IPS-18c (cell line): ENCODE data around the gene APBB2.

ENCODE experiments used
- H3K4me3 ChIP-seq: 2 replicates; pipeline ENCODE4 v1.7.0; 2013; ENCODE audit warnings: low read depth, mild to moderate bottlenecking, low read length, moderate library complexity; ENCODE audit not compliant: insufficient read depth
- H3K9me3 ChIP-seq: one replicate; pipeline ENCODE4 v1.6.1; 2013; ENCODE audit warnings: mild to moderate bottlenecking, low read length, moderate library complexity; ENCODE audit not compliant: control insufficient read depth, insufficient read depth

The APBB2 gene

DNA sequence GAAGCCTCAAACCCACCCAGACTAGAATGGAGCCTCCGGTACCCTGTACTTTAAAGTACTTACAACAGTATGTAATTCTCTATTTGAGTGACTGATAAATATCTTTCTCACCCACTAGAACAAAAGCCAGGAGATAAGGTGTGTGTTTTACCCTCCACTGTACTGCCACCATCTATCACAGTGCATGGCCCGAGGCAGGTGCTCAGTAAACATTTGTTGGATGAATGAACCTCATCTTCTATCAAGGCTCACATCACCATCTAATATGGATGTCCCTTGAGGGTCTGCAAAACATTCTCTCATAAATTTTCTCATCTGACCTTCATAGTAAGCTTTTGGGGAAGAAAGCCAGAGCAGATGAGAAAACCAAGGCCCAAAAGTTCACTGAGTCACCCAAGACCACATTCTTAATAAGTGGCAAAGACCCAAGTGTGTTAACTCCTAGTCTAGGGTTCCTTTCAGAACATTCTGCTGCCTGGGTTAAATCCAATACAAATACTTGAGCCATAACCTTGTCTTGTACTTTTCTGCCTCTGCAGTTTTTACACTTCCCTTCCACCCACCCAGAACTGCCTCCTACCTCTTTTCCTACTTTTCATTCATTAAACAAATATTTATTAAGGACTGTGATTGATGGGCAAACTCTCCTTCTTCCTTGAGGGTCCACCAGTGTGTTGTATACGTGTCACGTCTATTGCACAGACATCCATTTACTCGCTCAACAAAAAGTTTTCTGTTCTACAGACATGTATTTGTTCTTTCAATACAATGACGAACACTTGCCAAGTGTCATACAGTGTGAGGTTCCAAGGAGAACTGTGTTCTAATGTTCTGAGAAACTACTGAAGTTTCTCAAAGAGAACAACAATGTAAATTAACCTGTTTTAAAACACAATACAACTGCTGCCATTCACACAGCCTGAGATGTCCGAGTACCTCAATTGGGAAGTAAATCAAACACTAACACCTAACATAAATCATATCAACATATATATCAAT, 35.7 kb downstream of the APBB2 start:
- no peak overlapping the region for H3K4me3 ChIP-seq
- H3K9me3 ChIP-seq, result no peaks in the 10 kb centered on the region

GRCh38 chr4:41177016-41177415, 37.3 kb downstream of the APBB2 start:
- H3K4me3 ChIP-seq, result no peak overlapping the region
- H3K9me3 ChIP-seq, result no peaks in the 10 kb centered on the region

- H3K9me3 ChIP-seq, result no peaks in the 10 kb centered on the region
- H3K4me3 ChIP-seq, result no peak overlapping the region
These were observed 38.0 kb downstream of the APBB2 start for GRCh38 chr4:41176340-41176739.

DNA sequence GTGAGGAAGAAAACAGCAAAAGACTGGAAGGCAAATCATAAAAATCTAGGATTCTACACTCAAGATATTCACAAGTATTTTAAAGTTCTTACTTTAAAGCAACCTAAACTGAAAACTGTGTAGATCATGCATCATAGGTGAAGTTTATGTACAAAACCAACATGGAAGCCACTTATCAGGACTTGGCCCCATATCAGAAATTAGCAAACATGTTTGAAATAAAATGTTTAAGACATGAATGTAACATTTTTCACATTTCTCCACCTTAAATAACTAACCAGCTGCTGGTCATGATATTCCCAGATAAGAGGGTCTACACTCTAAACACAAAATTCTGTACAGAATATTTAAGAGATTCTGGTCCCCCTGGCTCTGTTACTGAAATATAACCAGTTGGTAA, 38.5 kb downstream of the APBB2 start:
- no peaks in the 10 kb centered on the region for H3K9me3 ChIP-seq
- no peak overlapping the region for H3K4me3 ChIP-seq

DNA sequence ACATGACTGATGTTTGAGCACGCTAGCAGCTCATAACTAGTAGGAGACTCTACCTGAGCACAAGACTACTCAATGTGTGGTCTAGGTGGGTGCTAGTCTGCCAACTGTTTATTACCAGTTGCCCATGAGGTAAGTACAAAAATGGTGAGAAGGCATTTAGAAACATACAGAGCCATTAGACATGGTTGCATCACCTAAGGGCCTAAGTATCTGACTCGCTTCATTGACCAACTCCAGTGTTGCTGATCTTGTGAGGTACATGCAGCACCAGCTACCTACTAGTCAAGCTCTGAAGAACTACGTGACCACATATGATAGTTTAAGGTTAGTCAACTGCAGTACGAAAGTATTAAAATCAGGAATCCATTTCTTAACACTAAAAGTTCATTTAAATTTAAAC, 39.9 kb downstream of the APBB2 start:
- Histone ChIP-seq H3K9me3 (no peaks in the 10 kb centered on the region), H3K4me3 (no peak overlapping the region)

DNA sequence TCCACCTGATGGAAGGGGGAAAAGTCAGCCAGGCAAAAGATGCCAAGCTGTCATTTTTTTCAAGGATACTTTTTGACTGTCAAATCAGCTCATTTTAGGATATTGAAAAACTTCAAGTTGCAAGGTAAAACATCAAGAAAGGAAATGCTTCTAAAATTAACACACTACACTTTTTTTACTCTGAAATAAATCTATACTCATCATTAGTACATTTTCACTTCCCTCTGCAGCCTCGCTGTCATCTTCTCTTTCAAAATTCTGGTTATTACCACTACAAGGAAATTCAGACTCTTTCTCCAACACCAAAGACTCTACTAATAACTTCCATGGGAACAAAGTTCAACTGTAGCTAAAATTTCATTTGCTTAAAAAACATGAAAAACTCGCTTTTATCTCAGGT, 41.6 kb downstream of the APBB2 start:
- Histone ChIP-seq H3K4me3 (no peak overlapping the region), H3K9me3 (no peaks in the 10 kb centered on the region)

GRCh38 chr4:41169256-41169800, 45.0 kb downstream of the APBB2 start:
- Histone ChIP-seq H3K9me3 (no peaks in the 10 kb centered on the region), H3K4me3 (no peak overlapping the region)

- Histone ChIP-seq H3K4me3 (no peak overlapping the region), H3K9me3 (no peaks in the 10 kb centered on the region)
These were observed 47.2 kb downstream of the APBB2 start for GRCh38 chr4:41167191-41167590.

DNA sequence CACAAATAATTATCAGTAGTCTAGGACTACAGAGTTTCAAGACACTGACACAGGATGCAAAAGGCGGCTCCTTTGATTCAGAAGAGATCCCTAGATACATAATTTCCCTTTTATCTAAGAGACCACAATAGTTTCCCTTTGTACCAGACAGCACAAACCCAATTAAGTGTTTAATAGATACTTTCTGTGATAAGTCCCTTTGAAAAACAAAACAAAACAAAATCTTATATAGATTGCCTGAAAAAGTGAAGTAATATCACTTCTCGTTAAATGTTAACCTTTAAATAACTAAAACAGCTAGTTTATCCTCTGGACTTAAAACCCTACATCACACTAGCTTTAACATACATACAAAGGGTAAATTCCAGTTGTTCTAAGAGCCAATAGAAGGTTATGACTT, 49.9 kb downstream of the APBB2 start:
- H3K9me3 ChIP-seq, result no peaks in the 10 kb centered on the region
- no peak overlapping the region for H3K4me3 ChIP-seq

DNA sequence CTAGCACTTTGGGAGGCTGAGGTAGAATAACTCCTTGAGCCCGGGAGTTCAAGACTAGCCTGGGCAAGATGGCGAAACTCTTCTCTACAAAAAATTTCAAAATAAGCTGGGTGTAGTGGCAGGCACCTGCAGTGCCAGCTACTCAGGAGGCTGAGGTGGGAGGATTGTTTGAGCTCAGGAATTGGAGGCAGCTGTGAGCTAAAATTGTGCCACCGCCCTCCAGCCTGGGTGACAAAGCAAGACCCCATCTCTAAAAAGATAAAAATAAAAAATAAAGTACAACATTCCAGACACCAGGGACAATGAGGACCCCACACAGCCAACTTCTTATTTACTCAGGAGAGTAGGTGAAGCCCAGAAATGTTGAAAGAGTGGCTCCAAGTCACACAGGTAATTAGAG, 53.0 kb downstream of the APBB2 start:
- H3K4me3 ChIP-seq, result no peak overlapping the region
- H3K9me3 ChIP-seq, result no peaks in the 10 kb centered on the region

- H3K9me3 ChIP-seq, result no peaks in the 10 kb centered on the region
- no peak overlapping the region for H3K4me3 ChIP-seq
These were observed 53.5 kb downstream of the APBB2 start for GRCh38 chr4:41160856-41161255.

- no peaks in the 10 kb centered on the region for H3K9me3 ChIP-seq
- H3K4me3 ChIP-seq, result no peak overlapping the region
These were observed 54.1 kb downstream of the APBB2 start for GRCh38 chr4:41160012-41160789.

- H3K4me3 ChIP-seq, result no peak overlapping the region
These were observed 55.6 kb downstream of the APBB2 start for GRCh38 chr4:41158756-41159155.

GRCh38 chr4:41158274-41158673, 56.1 kb downstream of the APBB2 start:
- no peaks in the 10 kb centered on the region for H3K9me3 ChIP-seq
- no peak overlapping the region for H3K4me3 ChIP-seq

More at GRCh38 chr4:41158756-41159155, 55.6 kb downstream of the APBB2 start:
- H3K9me3 ChIP-seq, result no peaks in the 10 kb centered on the region

DNA sequence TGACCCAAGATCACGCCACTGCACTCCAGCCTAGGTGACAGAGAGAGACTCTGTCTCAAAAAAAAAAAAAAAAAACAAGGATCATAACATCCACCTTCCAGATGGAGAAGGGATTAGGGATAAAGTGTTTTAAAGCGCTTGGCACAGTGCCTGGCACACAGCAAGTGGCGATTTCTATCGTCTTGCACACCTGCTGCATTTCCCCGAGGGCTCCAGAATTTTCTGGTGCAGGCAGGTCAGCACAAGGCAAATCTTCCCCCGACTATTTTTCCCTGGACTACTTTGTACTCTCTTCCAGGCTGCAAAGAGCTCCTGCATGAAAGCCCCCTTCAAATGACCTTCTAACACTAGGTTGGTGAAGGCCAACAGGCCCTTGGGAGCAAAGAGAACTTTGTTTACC, 57.3 kb downstream of the APBB2 start:
- Histone ChIP-seq H3K9me3 (no peaks in the 10 kb centered on the region), H3K4me3 (no peak overlapping the region)

DNA sequence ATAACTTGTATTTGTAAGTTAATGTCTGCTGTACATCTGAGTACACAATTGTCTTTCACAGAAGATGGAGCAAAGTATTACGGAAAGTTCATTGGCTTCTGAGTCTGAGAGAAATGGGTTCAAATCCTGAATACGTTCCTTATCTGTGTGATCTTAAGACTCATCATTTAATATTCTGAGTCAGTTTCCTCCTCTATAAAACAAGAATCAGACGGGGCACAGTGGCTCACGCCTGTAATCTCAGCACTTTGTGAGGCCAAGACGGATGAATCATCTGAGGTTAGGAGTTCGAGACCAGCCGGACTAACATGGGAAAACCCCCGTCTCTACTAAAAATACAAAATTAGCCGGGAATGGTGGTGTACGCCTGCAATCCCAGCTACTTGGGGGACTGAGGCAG, 57.8 kb downstream of the APBB2 start:
- no peak overlapping the region for H3K4me3 ChIP-seq
- H3K9me3 ChIP-seq, result no peaks in the 10 kb centered on the region

- Histone ChIP-seq H3K4me3 (no peak overlapping the region), H3K9me3 (no peaks in the 10 kb centered on the region)
These were observed 59.0 kb downstream of the APBB2 start for GRCh38 chr4:41155194-41155830.
